Loucy (cell line): Measurements from ENCODE around the gene CDK19.

ENCODE experiments used
- H2AFZ ChIP-seq: fragments of 200-600 bp; sonication (generic); 2 replicates; pipeline ENCODE4 v1.6.0; 2016; ENCODE audit warnings: antibody characterized with exemption, mild to moderate bottlenecking, low read length, moderate library complexity
- H3F3A ChIP-seq: fragments of 200-600 bp; 2 replicates; pipeline ENCODE4 v1.6.0; 2016; ENCODE audit warnings: antibody characterized with exemption, low read depth, mild to moderate bottlenecking
- H3K27me3 ChIP-seq: fragments of 200-600 bp; sonication (generic); 2 replicates; pipeline ENCODE4 v1.6.1; 2014; ENCODE audit warnings: low read length, mild to moderate bottlenecking; ENCODE audit not compliant: insufficient read depth, poor library complexity, severe bottlenecking
- H3K36me3 ChIP-seq: fragments of 200-600 bp; sonication (generic); 2 replicates; pipeline ENCODE4 v1.6.1; 2016; ENCODE audit warnings: low read length; ENCODE audit not compliant: insufficient read depth
- H3K4me1 ChIP-seq: fragments of 200-600 bp; sonication (generic); 2 replicates; pipeline ENCODE4 v1.5.1; 2014; ENCODE audit warnings: low read length, mild to moderate bottlenecking; ENCODE audit not compliant: insufficient read depth, poor library complexity, severe bottlenecking
- H3K4me2 ChIP-seq: fragments of 200-600 bp; sonication (generic); 2 replicates; pipeline ENCODE4 v1.6.0; 2014; ENCODE audit warnings: antibody characterized with exemption, low read length, low read depth, mild to moderate bottlenecking; ENCODE audit not compliant: poor library complexity, severe bottlenecking
- H3K4me3 ChIP-seq: fragments of 200-600 bp; sonication (generic); 2 replicates; pipeline ENCODE4 v1.5.1; 2014; ENCODE audit warnings: low read length, mild to moderate bottlenecking, mixed read lengths; ENCODE audit not compliant: poor library complexity, severe bottlenecking
- H3K79me2 ChIP-seq: fragments of 200-600 bp; sonication (generic); 2 replicates; pipeline ENCODE4 v1.6.1; 2014; ENCODE audit warnings: low read length; ENCODE audit not compliant: insufficient read depth
- H3K9ac ChIP-seq: fragments of 200-600 bp; sonication (generic); 2 replicates; pipeline ENCODE4 v1.6.0; 2014; ENCODE audit warnings: mild to moderate bottlenecking, low read depth, low read length, moderate library complexity; ENCODE audit not compliant: poor library complexity, severe bottlenecking
- H3K9me2 ChIP-seq: fragments of 200-600 bp; sonication (generic); replicated peaks from 2 replicates; pipeline ENCODE4 v1.6.1; 2016; ENCODE audit warnings: low read depth, low read length, mixed read lengths
- H3K9me3 ChIP-seq: fragments of 200-600 bp; sonication (generic); 2 replicates; pipeline ENCODE4 v1.6.1; 2014; ENCODE audit warnings: mild to moderate bottlenecking, antibody characterized with exemption, low read length, low read depth; ENCODE audit not compliant: insufficient read depth
- H4K20me1 ChIP-seq: fragments of 200-600 bp; sonication (generic); 2 replicates; pipeline ENCODE4 v1.6.0; 2014; ENCODE audit warnings: antibody characterized with exemption, low read length, mild to moderate bottlenecking; ENCODE audit not compliant: insufficient read depth, poor library complexity, severe bottlenecking
- EZH2phosphoT487 ChIP-seq: fragments of 200-600 bp; IDR thresholded peaks from 2 replicates; pipeline ENCODE4 v1.6.1; 2018; ENCODE audit warnings: antibody characterized with exemption, mild to moderate bottlenecking, moderate library complexity, borderline replicate concordance
- TF ChIP-seq, protein P1 (sequence below): fragments of 200-600 bp; sonication (generic); conservative IDR thresholded peaks from 2 replicates; pipeline ENCODE4 v1.5.1; 2014; ENCODE audit warnings: mild to moderate bottlenecking, antibody characterized with exemption, low read length

The CDK19 gene

DNA sequence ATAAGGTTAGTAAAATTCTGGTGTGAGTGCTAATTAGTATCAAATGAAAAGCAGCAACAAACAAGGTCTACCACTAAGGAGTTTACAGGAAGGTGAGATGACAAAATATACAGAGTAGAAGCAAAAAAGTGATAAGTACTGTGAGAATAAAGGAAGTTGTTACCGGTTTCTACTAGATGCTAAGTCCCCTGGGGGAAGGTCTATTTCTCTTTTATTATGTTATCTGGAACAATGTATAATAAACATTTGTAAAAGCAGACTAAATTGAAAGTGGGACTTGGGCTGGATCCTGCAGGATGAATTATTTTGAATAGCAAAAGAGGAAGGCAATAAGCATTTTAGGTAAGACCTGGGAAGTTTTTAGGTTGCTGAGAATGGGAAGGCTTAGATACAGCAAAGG lies 180.2 kb downstream of the CDK19 start:
- no peaks in the 10 kb centered on the region for H3F3A ChIP-seq
- no peak overlapping the region for H3K4me3 ChIP-seq
- peaks cover 19% of the 10 kb centered on the region for H3K4me1 ChIP-seq
- no peaks in the 10 kb centered on the region for H3K79me2 ChIP-seq
- peaks cover 20% of the 10 kb centered on the region for H3K36me3 ChIP-seq
- H3K9me3 ChIP-seq = no peaks in the 10 kb centered on the region
- peak overlapping the region; percentile 2 for H3K9ac ChIP-seq
- H4K20me1 ChIP-seq = no peaks in the 10 kb centered on the region
- no peak overlapping the region for H2AFZ ChIP-seq
- no peaks in the 10 kb centered on the region for H3K9me2 ChIP-seq
- TF ChIP-seq, protein P1, sequence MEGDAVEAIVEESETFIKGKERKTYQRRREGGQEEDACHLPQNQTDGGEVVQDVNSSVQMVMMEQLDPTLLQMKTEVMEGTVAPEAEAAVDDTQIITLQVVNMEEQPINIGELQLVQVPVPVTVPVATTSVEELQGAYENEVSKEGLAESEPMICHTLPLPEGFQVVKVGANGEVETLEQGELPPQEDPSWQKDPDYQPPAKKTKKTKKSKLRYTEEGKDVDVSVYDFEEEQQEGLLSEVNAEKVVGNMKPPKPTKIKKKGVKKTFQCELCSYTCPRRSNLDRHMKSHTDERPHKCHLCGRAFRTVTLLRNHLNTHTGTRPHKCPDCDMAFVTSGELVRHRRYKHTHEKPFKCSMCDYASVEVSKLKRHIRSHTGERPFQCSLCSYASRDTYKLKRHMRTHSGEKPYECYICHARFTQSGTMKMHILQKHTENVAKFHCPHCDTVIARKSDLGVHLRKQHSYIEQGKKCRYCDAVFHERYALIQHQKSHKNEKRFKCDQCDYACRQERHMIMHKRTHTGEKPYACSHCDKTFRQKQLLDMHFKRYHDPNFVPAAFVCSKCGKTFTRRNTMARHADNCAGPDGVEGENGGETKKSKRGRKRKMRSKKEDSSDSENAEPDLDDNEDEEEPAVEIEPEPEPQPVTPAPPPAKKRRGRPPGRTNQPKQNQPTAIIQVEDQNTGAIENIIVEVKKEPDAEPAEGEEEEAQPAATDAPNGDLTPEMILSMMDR = no peak
- TF ChIP-seq EZH2phosphoT487 = no peak
- H3K27me3 ChIP-seq = no peaks in the 10 kb centered on the region
- H3K4me2 ChIP-seq = peak overlapping the region; percentile 4

DNA sequence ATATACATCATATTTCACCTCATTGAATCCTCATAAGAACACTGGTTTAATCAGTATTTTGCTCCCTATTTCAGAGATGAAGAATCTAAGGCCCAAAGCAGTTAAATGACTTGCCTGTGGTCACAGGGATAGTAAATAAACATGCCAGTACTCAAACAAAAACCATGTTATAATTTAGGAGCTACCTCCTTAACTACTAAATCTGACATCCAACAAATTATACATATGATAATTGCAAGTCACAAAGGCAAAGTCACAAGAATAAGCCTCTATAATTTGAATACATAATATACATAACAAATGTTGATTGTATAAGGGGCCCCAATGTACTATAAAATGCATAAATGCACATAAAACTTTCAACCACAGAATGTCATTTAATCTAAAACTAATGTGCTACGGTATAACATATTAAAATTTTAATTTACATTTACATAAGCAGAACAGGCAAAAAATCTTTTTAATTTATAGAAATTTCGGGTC lies 181.5 kb downstream of the CDK19 start:
- no peaks in the 10 kb centered on the region for H4K20me1 ChIP-seq
- no peak overlapping the region for H3K9ac ChIP-seq
- no peaks in the 10 kb centered on the region for H3K27me3 ChIP-seq
- TF ChIP-seq EZH2phosphoT487 = no peak
- TF ChIP-seq, protein P1 = no peak
- no peaks in the 10 kb centered on the region for H3F3A ChIP-seq
- H3K4me1 ChIP-seq = peaks cover 19% of the 10 kb centered on the region
- no peak overlapping the region for H3K4me3 ChIP-seq
- no peak overlapping the region for H2AFZ ChIP-seq
- H3K36me3 ChIP-seq = peaks cover 27% of the 10 kb centered on the region
- H3K79me2 ChIP-seq = no peaks in the 10 kb centered on the region
- no peaks in the 10 kb centered on the region for H3K9me2 ChIP-seq
- H3K4me2 ChIP-seq = no peak overlapping the region
- no peaks in the 10 kb centered on the region for H3K9me3 ChIP-seq

DNA sequence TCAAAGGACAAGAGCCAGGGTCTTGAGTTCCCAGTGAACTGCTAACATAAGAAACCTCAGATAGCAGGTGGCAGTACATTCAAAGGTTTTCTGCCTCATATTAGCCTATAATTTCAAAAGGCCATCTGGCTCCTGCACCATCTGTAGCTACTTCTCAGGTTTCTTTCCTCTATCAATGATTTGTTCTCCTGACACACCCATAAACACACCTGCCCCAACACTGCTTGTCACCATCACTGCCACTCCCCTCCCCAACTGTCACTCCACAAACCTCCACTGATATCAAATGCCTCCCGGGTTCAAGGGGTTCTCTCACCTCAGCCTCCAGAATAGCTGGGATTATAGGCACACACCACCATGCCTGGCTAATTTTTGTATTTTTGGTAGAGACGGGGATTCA lies 186.1 kb downstream of the CDK19 start:
- H3K9me3 ChIP-seq = no peaks in the 10 kb centered on the region
- H3K27me3 ChIP-seq = no peaks in the 10 kb centered on the region
- H3K4me2 ChIP-seq = no peak overlapping the region
- no peak overlapping the region for H2AFZ ChIP-seq
- no peaks in the 10 kb centered on the region for H4K20me1 ChIP-seq
- no peak overlapping the region for H3K4me3 ChIP-seq
- H3K9me2 ChIP-seq = no peaks in the 10 kb centered on the region
- no peak for TF ChIP-seq EZH2phosphoT487
- TF ChIP-seq, protein P1 = no peak
- no peaks in the 10 kb centered on the region for H3K4me1 ChIP-seq
- H3K9ac ChIP-seq = no peak overlapping the region
- H3F3A ChIP-seq = no peaks in the 10 kb centered on the region
- no peaks in the 10 kb centered on the region for H3K79me2 ChIP-seq
- H3K36me3 ChIP-seq = peaks cover 43% of the 10 kb centered on the region; the same call in 1 of the 2 replicates
